Measurements from ENCODE around the gene POLR2B.
"Not testable (repeated sequence)": the region's sequence is repeated elsewhere in the genome, so short reads cannot be mapped to it uniquely, and the experiment has no call there.

POLR2B gene

GRCh38 chr4:56986192-56986591 is 7.5 kb downstream of the POLR2B start:
- DNase-seq (ENCODE audit: low read depth in 3 of 3, low spot score in 1 of 3): no peak

DNA sequence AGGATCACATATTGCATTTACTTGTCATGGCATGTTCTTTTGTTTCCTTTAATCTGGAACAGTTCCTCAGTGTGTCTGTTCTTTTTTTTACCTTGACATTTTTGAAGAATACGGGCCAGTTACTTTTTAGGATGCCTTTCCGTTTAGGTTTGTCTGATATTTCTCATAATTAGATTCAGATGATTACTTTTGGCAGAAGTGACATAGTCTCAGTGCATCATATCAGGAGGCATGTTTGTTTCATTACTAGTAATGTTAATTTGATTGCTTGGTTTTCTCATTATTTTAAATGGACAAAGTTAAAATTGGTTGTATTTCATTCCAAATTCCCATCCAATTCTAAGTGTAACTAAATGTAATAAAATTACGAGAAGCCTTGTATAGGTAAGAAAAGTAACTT is 8.3 kb downstream of the POLR2B start:
- no peak for DNase-seq (ENCODE audit: low read depth in 3 of 3, low spot score in 1 of 3)

GRCh38 chr4:56990109-56990905 is 11.6 kb downstream of the POLR2B start:
- no peak for DNase-seq (ENCODE audit: low read depth in 3 of 3, low spot score in 1 of 3)

DNA sequence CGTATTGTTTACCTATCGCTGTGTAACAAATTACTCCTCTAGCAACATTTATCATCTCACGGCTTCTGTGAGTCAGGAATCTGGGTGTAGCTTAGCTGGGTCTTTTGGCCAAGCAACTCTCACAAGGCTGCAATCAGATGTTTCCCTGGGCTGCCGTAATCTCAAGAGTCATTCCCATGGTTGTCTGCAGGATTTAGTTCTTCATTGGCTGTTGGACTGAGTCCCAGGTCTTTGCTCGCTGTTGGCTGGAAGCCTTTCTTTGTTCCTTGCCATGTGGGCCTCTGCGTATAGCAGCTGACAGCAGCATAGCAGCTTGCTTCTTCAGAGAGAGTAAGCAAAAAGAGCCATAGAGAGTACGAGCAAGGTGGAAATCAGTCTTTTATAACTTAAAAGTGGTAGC is 16.8 kb downstream of the POLR2B start:
- DNase-seq (ENCODE audit: low read depth in 3 of 3, low spot score in 1 of 3): no peak

DNA sequence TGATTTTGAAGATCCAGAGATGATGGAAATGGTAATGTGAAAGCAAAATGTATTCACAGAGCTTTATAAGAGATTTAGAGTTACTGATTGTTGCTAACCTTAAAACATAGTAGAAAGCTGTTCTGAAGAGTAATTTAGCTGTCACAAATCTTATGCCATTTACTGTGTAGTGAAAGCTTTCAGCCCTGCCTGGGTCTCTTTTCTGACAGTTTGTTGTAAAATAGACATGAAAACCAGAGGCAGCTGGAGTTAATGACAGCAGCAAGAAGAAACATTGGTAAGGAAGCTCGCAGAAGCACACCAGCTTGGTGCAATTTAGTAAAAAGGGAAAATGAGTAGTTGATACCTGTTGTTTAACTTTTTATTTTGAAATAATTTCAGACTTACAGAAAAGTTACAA is 21.1 kb downstream of the POLR2B start:
- no peak for DNase-seq (ENCODE audit: low read depth in 3 of 3, low spot score in 1 of 3)

GRCh38 chr4:57013543-57014120 is 34.9 kb downstream of the POLR2B start:
- DNase-seq (ENCODE audit: low read depth in 3 of 3, low spot score in 1 of 3): no peak

- no peak for DNase-seq (ENCODE audit: low read depth in 3 of 3, low spot score in 1 of 3)
Measured at GRCh38 chr4:57018980-57019379, 40.3 kb downstream of the POLR2B start.

DNA sequence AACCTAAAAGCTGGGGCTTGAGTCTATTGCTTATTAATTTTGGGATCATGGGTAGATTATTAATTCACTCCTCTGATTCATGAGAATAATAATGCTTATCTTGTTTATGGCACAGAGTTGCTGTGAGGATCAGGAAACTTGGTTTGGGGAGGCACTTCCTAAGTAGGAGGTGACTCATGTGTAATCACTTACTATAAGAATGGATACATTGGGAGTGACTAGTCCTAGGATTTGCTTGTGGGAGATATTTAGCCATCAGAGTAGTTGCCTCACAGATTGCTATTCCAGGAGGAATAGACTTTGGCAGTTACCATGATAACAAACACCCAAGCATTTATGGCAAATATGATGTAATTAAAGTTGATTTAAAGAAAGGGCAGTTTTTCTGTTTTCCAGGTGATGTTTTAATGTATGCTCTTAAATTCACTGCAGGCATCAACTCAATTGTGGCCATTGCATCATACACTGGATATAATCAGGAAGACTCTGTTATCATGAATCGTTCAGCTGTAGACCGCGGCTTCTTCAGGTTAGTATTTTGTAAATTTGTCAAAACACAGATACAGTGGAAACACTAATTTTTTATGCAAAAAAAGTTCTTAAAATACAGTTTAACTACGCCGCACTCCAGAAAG is 41.9 kb downstream of the POLR2B start:
- DNase-seq (ENCODE audit: low read depth in 3 of 3, low spot score in 1 of 3): no peak

DNA sequence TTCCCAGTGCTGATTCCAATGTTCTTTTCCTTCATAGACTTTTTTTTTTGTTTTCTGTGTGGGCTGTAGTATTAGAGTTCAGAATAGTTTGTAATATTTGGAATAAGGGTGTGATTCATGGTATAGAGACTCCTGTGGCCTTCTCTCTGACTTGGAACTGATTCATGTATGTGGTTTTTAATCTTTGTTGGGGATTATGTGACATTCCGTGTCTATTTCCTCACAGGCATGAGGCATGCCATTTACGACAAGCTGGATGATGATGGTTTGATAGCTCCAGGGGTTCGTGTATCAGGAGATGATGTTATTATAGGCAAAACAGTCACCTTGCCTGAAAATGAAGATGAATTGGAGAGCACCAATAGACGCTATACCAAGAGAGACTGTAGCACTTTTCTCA is 44.4 kb downstream of the POLR2B start:
- no peak for DNase-seq (ENCODE audit: low read depth in 3 of 3, low spot score in 1 of 3)

GRCh38 chr4:57034520-57034919 is 55.8 kb downstream of the POLR2B start:
- DNase-seq (ENCODE audit: low read depth in 3 of 3, low spot score in 1 of 3): no peak

DNA sequence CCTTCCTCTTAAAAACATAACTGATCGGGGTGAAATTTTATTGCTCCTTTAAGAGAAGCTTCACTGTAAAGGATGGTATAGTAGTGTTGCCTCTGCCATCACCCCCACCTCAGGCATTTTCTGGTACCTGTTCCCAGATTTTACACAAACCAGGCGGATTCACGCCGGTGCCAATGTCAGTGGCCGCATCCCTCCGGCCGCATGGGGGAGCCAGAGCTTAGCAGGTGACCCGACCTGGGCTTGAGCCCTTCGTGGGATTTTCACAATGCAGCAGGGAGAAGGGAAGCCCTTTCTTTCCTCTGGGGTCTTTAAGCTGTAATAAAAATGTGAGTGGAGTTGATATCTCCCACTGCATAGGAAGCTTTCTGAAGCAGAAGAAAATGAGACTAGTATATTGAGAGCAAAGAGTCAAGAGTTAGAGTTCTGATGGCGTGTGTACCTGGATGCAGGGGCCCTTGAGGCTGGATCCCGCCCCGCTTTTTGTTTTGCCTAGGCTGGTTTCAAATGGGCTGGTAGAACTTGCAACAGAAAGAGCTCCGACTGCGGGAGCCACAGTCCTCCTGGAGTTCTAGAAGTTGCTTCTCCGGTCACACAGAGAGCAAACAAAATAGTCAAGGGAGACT is 59.4 kb downstream of the POLR2B start:
- DNase-seq (ENCODE audit: low read depth in 3 of 3, low spot score in 1 of 3): no peak

GRCh38 chr4:57039345-57039744 is 60.6 kb downstream of the POLR2B start:
- no peak for DNase-seq (ENCODE audit: low read depth in 3 of 3, low spot score in 1 of 3)

- no peak for DNase-seq (ENCODE audit: low read depth in 3 of 3, low spot score in 1 of 3)
Measured at GRCh38 chr4:57040510-57040909, 61.8 kb downstream of the POLR2B start.

- DNase-seq (ENCODE audit: low read depth in 3 of 3, low spot score in 1 of 3): no peak
Measured at GRCh38 chr4:57041020-57041419, 62.3 kb downstream of the POLR2B start.

GRCh38 chr4:57042711-57043169 is 64.0 kb downstream of the POLR2B start:
- DNase-seq (ENCODE audit: low read depth in 3 of 3, low spot score in 1 of 3): no peak

GRCh38 chr4:57043347-57044251 is 64.9 kb downstream of the POLR2B start:
- DNase-seq (ENCODE audit: low read depth in 3 of 3, low spot score in 1 of 3): no peak

DNA sequence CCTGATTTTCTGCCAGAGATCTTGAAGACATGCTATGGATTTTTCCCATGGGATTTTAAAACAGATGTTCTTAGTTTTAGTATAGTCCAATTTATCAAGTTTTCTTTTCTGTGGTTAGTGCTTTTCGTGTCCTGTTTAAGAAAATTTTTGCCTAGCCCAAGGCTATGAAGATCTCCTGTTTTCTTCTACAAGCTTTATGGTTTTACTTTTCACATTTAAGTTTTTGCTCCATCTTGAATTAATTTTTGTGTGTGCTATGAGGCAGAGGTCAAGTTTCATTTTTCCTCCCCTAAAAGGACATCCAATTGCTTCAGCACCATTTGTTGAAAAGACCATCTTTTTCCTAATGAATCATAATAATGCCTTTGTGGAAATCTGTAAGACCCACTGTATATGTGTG is 65.6 kb downstream of the POLR2B start:
- DNase-seq (ENCODE audit: low read depth in 3 of 3, low spot score in 1 of 3): no peak

DNA sequence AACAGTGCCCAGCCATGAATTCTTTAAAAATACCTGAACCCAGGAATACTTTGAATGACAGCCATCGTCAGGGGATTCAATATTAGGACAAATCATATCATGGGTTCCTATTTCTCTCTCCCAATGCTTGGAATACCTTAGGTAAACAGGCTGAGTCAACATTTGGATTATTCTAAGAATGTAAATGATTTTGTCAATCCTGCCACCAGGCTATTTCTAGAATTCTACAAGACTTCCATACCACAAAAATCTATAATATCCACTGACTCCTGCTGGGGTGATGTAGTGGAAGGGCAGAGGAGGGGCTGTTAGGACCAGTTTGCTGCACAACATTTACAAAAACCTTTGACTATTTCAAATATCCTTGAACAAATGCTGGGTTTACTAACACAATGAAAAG is 66.3 kb downstream of the POLR2B start:
- DNase-seq (ENCODE audit: low read depth in 3 of 3, low spot score in 1 of 3): no peak

DNA sequence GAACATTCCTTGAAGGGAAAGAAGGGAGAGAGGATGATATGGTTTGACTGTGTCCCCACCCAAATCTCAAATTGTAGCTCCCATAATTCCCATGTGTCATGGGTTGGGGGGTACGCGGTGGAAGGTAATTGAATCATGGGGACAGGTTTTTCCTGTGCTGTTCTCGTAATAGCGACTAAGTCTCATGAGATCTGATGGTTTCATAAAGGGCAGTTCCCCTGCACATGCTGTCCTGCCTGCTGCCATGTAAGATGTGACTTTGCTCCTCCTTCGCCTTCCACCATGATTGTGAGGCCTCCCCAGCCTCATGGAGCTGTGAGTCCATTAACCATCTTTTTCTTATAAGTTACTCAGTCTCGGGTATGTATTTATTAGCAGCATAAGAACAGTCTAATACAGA is 68.3 kb downstream of the POLR2B start:
- DNase-seq (ENCODE audit: low read depth in 3 of 3, low spot score in 1 of 3): not testable (repeated sequence)

DNA sequence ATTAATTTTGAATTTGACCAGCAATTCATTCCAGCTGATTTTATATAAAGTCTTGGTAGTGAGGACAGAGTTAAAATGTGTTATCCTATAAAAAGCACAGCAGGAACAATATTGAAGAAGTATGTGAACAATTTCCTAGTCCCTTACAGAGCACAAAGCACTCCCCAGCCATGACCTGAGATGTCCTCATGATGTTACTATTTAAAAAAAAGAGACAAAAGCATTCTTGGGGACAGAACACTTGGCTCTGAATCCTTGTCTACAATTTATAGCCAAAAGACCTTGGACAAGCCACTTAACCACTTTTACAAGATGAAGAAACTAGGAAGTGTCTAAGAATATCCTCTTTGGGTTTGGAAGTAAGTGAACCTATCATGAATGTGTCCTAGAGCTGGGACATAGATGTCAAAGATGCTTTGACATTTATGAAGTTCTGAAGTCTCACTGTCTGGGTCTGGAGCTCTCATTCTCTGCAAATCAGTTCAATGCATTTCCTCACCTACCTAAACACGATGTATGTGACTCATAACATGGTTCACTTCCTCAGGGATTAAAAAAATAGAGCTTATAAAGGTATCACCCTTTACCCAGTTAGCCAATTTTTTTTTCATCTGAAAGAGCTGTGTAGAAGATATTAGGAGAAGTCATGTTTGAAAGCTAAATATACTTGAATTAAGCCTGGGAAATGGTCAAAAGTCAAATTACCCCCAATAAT is 70.1 kb downstream of the POLR2B start:
- DNase-seq (ENCODE audit: low read depth in 3 of 3, low spot score in 1 of 3): no peak
